ENCODE data around the gene ATP2B2. TPM values are rescaled to one million over a fixed set of nuclear protein-coding genes. Genes with fewer than 3 reads are reported as not detected.

Gene ATP2B2
- total RNA-seq, 1 donor from 2014 or later = not detected

- no peak for DNase-seq
- H3K4me3 ChIP-seq = no peak overlapping the region
- no peaks in the 10 kb centered on the region for H3K9me3 ChIP-seq (replicated peaks)
- intact Hi-C loops (cut with micrococcal nuclease) = no loop called here
- peaks cover 34% of the 10 kb centered on the region for H3K27me3 ChIP-seq (ENCODE audit: low read depth)
- H3K4me1 ChIP-seq = peaks cover under 1% of the 10 kb centered on the region
- no peak overlapping the region for H3K27ac ChIP-seq (replicated peaks)
- TF ChIP-seq CTCF (IDR thresholded peaks at IDR 0.05; ENCODE audit: borderline replicate concordance) = no peak
- no peaks in the 10 kb centered on the region for H3K36me3 ChIP-seq
These were observed 5.5 kb upstream of the ATP2B2 start for GRCh38 chr3:10510743-10511432.

GRCh38 chr3:10510086-10510742, 4.8 kb upstream of the ATP2B2 start:
- intact Hi-C loops (cut with micrococcal nuclease) = no loop called here

GRCh38 chr3:10509325-10509724, 3.9 kb upstream of the ATP2B2 start:
- H3K4me1 ChIP-seq = peaks cover 10% of the 10 kb centered on the region
- no peak for DNase-seq
- H3K9me3 ChIP-seq (replicated peaks) = no peaks in the 10 kb centered on the region
- H3K4me3 ChIP-seq = no peak overlapping the region
- no peak overlapping the region for H3K27ac ChIP-seq (replicated peaks)
- no peak for TF ChIP-seq CTCF (IDR thresholded peaks at IDR 0.05; ENCODE audit: borderline replicate concordance)
- H3K27me3 ChIP-seq (ENCODE audit: low read depth) = peaks cover 49% of the 10 kb centered on the region
- no peaks in the 10 kb centered on the region for H3K36me3 ChIP-seq
- intact Hi-C loops (cut with micrococcal nuclease) = no loop called here

More at GRCh38 chr3:10510086-10510742, 4.8 kb upstream of the ATP2B2 start:
- TF ChIP-seq CTCF (IDR thresholded peaks at IDR 0.05; ENCODE audit: borderline replicate concordance) = no peak
- no peak overlapping the region for H3K27ac ChIP-seq (replicated peaks)
- H3K27me3 ChIP-seq (ENCODE audit: low read depth) = peaks cover 40% of the 10 kb centered on the region
- no peaks in the 10 kb centered on the region for H3K9me3 ChIP-seq (replicated peaks)
- no peak for DNase-seq
- no peak overlapping the region for H3K4me3 ChIP-seq
- peaks cover 7% of the 10 kb centered on the region for H3K4me1 ChIP-seq
- no peaks in the 10 kb centered on the region for H3K36me3 ChIP-seq

GRCh38 chr3:10508619-10509260, 3.4 kb upstream of the ATP2B2 start:
- DNase-seq = no peak
- Histone ChIP-seq H3K9me3 (replicated peaks) (no peaks in the 10 kb centered on the region), H3K4me1 (peaks cover 10% of the 10 kb centered on the region), H3K27ac (replicated peaks) (no peak overlapping the region), H3K36me3 (no peaks in the 10 kb centered on the region), H3K27me3 (ENCODE audit: low read depth) (peaks cover 55% of the 10 kb centered on the region), H3K4me3 (no peak overlapping the region)
- intact Hi-C loops (cut with micrococcal nuclease) = no loop called here
- TF ChIP-seq CTCF (IDR thresholded peaks at IDR 0.05; ENCODE audit: borderline replicate concordance) = no peak

GRCh38 chr3:10508235-10508618, 2.8 kb upstream of the ATP2B2 start:
- DNase-seq = no peak
- no peak for TF ChIP-seq CTCF (IDR thresholded peaks at IDR 0.05; ENCODE audit: borderline replicate concordance)
- Histone ChIP-seq H3K27ac (replicated peaks) (no peak overlapping the region), H3K36me3 (no peaks in the 10 kb centered on the region), H3K4me3 (no peak overlapping the region), H3K4me1 (peaks cover 10% of the 10 kb centered on the region), H3K9me3 (replicated peaks) (no peaks in the 10 kb centered on the region), H3K27me3 (ENCODE audit: low read depth) (peaks cover 60% of the 10 kb centered on the region)
- intact Hi-C loops (cut with micrococcal nuclease) = no loop called here
